ENCODE results near the gene AKR1C8.

AKR1C8 gene

DNA sequence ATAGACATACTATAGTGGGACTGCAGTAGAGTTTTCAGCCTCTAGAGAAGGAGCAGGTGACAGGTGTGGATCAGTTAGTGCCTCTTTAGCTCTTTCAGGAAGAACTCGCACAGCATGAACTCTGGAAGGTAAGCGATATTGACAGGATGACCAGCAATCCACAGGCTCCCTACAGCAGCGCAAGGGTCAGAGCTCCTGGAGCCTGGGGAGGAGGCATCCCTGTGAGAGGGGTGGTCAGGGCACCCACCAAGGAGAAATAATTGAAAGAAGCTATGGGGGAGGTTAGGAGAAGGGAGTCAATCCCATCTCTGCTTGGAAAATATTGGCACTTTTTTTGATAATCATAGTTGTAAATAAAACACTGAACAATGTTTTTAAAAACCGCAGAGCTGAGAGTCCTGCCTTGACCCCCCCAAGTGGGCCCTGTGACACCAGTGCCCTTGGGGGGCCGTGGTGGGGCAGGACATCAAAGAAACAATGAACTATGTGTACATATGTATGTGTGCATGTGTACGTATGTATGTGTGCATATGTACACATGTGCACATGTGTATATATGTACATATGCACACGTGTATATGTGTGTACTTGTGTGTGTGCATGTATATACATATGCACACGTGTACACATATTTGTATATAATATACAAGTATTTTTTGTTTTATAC is 77.0 kb downstream of the AKR1C8 start:
- TF ChIP-seq, protein P1, sequence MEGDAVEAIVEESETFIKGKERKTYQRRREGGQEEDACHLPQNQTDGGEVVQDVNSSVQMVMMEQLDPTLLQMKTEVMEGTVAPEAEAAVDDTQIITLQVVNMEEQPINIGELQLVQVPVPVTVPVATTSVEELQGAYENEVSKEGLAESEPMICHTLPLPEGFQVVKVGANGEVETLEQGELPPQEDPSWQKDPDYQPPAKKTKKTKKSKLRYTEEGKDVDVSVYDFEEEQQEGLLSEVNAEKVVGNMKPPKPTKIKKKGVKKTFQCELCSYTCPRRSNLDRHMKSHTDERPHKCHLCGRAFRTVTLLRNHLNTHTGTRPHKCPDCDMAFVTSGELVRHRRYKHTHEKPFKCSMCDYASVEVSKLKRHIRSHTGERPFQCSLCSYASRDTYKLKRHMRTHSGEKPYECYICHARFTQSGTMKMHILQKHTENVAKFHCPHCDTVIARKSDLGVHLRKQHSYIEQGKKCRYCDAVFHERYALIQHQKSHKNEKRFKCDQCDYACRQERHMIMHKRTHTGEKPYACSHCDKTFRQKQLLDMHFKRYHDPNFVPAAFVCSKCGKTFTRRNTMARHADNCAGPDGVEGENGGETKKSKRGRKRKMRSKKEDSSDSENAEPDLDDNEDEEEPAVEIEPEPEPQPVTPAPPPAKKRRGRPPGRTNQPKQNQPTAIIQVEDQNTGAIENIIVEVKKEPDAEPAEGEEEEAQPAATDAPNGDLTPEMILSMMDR (IDR thresholded peaks at IDR 0.05; ENCODE audit: control insufficient read depth, extremely low read depth, insufficient read depth): no peak
- no peak for DNase-seq (ENCODE audit: low read depth)
- H3K4me3 ChIP-seq (ENCODE audit: low read depth, low read length): no peak overlapping the region

DNA sequence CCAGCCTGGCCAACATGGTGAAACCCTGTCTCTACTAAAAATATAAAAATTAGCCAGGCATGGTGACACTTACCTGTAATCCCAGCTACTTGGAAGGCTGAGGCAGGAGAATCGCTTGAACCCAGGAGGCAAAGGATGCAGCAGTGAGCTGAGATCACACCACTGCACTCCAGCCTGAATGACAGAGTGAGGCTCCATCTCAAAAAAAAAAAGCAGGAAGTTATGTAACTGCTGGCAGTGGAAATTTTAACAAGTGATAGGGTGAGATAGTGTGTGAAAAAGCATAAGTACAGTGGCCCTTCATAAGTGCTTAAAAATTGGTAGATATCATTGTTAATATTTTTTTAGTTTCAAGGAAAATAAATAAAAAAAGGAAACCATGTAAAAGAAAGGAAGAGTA is 78.4 kb downstream of the AKR1C8 start:
- DNase-seq (ENCODE audit: low read depth): no peak
- H3K4me3 ChIP-seq (ENCODE audit: low read depth, low read length): no peak overlapping the region
- TF ChIP-seq, protein P1 (IDR thresholded peaks at IDR 0.05; ENCODE audit: control insufficient read depth, extremely low read depth, insufficient read depth): no peak

DNA sequence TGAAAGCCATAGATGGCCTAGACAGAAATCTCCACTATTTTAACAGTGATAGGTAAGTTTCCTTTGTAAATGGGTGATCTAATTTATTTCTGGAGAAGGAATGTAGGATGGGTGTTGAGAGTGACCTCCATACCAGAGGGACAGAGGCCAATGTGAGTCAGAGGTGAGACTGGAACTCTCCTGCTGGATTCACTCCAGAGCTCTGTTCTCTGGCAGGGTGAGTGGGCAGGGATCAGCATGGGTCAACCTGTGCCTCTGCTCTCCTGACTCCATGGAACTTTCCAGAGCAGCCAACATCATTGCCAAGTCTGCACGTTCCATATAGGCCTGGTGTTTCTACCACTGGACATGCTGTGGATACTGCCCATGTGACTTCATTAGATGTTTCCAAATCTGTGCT is 79.3 kb downstream of the AKR1C8 start:
- H3K4me3 ChIP-seq (ENCODE audit: low read depth, low read length): no peak overlapping the region
- TF ChIP-seq, protein P1 (IDR thresholded peaks at IDR 0.05; ENCODE audit: control insufficient read depth, extremely low read depth, insufficient read depth): no peak
- no peak for DNase-seq (ENCODE audit: low read depth)
